HG02973 (cell line): ENCODE results near the gene SPATA31E1.
"Not testable (repeated sequence)": the region's sequence is repeated elsewhere in the genome, so short reads cannot be mapped to it uniquely, and the experiment has no call there.

Experiments used
- ATAC-seq: cut with Tn5 transposase; IDR thresholded peaks from one replicate; pipeline ENCODE4 v1.9.1; 2021; ENCODE audit warnings: moderate library complexity; ENCODE audit not compliant: unreplicated experiment

Gene SPATA31E1

GRCh38 chr9:87884578-87885459 lies 2.1 kb downstream of the SPATA31E1 start:
- no peak for ATAC-seq

GRCh38 chr9:87885484-87886189 lies 3.0 kb downstream of the SPATA31E1 start:
- ATAC-seq = no peak

DNA sequence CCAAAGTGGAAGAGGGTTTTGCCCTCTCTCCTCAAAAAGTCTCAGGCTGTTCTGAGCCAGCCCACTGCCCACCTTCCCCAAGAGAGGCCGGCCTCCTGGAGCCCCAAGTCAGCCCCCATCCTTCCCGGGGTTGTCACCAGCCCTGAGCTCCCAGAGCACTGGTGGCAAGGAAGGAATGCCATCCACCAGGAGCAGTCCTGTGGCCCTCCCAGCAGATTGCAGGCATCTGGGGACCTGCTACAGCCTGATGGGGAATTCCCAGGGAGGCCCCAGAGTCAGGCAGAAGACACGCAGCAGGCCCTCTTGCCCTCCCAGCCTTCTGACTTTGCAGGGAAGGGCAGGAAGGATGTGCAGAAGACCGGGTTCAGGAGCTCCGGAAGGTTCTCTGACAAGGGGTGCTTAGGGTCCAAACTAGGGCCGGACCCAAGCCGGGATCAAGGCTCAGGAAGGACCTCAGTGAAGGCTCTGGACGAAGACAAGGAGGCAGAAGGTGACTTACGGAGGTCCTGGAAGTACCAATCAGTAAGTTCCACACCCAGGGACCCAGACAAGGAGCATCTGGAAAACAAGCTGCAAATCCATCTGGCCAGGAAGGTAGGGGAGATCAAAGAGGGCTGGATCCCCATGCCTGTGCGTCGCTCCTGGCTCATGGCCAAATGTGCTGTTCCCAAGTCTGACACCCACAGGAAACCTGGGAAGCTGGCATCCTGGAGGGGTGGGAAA lies 3.7 kb downstream of the SPATA31E1 start:
- ATAC-seq = no peak

DNA sequence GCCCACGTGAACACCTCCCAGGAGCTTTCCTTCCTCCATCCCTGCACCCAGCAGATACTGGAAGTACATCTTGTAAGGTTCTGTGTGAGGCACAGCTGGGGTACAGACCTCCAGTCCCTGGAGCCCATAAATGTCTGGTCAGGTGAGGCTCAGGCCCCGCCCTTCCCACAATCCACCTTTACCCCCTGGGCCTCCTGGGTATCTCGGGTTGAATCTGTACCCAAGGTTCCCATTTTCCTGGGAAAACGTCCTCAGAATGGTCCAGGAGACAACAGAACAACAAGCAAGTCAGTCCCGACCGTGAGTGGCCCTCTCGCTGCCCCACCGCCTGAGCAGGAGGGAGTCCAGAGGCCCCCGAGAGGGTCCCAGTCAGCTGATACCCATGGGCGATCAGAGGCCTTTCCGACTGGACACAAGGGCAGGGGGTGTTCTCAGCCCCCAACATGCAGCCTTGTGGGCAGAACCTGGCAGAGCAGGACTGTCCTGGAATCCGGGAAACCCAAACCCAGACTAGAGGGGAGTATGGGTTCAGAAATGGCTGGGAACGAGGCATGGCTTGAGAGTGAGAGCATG lies 4.3 kb downstream of the SPATA31E1 start:
- ATAC-seq = no peak

- no peak for ATAC-seq
Measured at GRCh38 chr9:87887661-87888480, 5.2 kb downstream of the SPATA31E1 start.

DNA sequence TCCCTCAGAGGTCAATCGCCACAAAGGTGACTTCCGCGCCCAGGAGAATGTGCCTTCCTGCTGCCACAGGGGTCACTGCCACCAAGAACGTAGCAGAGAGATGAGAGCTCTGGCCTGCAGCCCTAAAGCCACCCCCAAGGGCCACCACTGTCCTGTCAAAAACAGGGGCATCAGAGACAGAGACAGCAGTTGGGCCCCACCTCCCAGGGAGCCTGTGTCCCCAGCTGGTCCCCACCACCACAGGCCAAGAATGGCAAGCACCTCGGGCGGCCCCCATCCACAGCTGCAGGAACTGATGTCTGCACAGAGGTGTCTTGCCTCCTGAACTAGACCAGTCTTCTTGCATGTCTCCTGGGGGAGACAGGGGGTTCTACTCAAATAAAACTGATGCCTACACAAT lies 5.8 kb downstream of the SPATA31E1 start:
- ATAC-seq = no peak

DNA sequence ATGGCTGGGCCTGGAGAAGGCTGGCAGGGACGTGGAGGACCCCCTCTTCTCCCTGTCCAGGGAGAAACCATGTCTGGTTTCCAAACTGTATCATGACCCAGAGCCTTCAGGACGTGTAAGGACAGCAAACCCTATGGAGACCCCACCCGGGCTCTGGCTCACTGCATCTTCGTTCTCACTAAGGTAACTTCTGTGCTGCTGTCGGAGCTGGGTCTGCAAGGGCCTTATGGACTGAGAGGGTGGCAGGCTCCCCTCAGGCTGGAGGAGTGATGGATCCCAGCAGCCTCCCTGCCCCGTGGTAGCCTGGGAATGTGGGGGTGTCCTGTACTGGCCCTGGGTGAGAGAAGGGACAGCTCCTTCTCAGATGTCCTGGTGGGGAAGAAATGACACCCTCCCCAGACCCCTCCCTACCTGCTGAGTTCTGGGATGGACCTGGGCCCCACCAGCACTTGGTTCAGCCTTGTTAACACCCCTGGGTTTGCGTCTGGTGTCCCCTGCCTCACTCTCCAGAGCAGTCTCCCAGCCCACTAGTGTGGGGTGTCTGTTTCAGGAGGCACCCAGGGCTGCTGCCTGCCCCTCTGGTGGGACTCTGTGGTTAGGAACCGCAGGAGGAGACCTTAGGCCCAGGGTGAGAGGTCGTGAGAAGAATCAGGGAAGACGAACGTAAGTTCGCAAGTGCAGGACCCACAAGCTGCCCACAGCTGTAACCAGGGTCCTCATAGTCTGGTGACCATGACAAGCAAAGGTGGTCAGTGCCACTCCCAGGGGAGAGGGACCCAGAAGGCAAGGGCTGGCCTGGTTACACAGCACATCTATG lies 6.6 kb downstream of the SPATA31E1 start:
- ATAC-seq = no peak

- no peak for ATAC-seq
Measured at GRCh38 chr9:87889882-87890252, 7.2 kb downstream of the SPATA31E1 start.

DNA sequence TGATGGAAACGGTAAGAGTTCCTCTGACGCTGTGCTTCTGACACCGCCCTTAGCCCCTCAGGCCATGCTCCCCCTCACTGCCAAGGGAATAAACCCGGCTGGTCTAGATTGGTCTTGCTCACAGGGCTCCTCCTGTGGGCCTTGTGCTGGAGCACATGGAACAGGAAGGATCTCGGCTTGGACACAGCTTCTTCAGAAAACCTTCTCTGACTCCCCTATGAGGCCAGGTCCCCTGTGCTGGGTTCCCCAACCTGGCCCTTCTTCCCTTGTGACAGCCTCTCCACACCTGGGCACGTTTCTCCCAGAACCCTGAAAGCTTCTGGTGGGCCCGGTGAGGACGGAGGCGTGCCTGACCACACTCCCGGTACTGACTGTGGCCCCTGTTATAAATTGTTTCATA lies 8.2 kb downstream of the SPATA31E1 start:
- no peak for ATAC-seq

DNA sequence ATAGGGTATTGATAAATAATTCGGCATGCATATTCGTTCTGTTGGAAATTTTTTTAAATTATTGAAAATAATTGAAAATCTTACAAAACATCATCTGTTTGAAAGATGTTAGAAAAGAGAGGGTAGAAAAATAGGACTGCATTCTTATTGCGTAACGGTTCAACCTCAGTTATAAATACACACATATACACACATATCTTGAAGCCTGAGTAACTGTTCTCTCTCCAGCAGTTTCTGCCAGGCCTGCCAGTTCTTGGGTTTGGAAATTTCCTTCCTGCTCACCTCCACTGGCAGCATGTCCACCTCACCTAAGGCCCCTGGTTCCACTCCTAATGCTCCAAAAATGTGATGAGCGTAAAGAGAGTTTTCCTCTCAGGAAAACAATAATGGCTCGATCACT lies 9.1 kb downstream of the SPATA31E1 start:
- no peak for ATAC-seq

DNA sequence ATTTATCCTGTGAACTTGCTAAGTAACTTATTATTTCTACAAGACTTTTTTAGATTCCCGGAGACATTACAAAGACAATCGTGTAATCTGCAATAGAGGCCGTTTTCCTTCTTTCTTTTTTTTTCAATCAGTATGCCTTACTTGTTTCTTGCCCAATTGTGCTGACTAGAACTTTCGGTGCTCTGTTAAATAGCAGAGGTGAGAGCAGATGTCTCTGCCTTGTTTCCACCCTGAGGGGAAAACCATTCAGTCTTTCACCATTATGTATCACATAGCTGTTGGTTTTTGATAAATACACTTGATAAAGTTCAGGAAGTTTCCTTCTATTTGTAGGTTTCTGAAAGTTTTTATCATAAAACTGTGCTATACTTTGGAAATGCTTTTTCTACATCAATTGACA lies 10.3 kb downstream of the SPATA31E1 start:
- ATAC-seq = no peak

GRCh38 chr9:87894998-87895625 lies 12.4 kb downstream of the SPATA31E1 start:
- no peak for ATAC-seq

DNA sequence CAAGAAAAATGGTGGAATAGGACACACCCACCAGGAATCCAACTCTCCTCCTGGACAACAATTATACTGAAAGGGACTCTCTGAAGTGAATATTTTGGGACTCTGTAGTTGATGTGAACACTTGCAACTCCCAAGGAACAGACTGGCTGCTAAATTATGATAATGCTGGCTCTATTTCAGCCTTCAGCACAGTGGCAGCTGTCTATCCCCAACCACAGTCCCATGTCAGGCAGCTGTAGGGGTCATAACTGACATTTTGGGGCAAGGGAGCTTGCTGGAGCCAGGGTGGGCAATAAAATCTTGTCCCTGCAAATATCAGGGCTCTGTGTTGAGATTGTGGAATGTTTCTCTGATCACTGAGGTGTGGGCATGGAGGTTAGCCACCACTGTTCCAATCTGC lies 14.2 kb downstream of the SPATA31E1 start:
- ATAC-seq = no peak

- ATAC-seq = no peak
Measured at GRCh38 chr9:87898151-87898550, 15.5 kb downstream of the SPATA31E1 start.

DNA sequence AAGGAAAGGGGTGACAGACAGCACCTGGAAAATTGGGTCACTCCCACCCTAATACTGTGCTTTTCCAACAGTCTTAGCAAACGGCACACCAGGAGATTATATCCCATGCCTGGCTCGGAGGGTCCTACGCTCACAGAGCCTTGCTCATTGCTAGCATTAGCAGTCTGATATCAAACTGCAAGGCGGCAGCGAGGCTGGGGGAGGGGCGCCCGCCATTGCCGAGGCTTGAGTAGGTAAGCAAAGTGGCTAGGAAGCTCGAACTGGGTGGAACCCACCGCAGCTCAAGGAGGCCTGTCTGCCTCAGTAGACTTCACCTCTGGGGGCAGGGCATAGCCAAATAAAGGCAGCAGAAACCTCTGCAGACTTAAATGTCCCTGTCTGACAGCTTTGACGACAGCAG lies 19.7 kb downstream of the SPATA31E1 start:
- not testable (repeated sequence) for ATAC-seq

GRCh38 chr9:87909310-87910041 lies 26.8 kb downstream of the SPATA31E1 start:
- ATAC-seq = no peak

- ATAC-seq = no peak
Measured at GRCh38 chr9:87910821-87911220, 28.1 kb downstream of the SPATA31E1 start.

DNA sequence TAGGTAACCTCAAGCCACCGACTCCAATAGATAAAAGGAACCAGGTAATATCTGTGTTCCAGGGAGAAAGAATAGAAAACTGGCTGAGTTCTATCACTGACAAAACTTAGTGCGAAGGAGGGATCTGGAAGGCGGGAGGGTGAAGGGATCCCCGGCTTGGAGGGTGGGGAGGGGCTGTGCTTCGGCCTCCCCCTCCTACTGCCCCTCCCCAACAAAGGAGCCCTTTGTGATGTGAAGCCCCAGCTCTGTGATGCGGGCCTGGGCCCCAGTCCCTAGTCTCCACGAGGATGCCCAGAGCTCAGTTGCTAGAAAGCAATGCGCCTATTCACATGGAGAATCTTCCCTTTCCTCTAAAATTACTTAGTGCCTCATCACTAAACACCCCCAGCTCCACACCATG lies 35.0 kb downstream of the SPATA31E1 start, which contains the start of gene SPATA31C1:
Gene SPATA31C1, plus strand, starts transcription at position 301 of the 400 bp plus-strand sequence.
- ATAC-seq = not testable (repeated sequence)
